ENCODE results near the gene NADK. TPM values are rescaled to one million over a fixed set of nuclear protein-coding genes. Genes with fewer than 3 reads are reported as not detected.

The NADK gene
- 113 and 124 TPM in 2 replicates for total RNA-seq (2013; cell fraction: nucleolus; rRNA removed)
- total RNA-seq (2014; rRNA removed), result 46.5 and 49.1 TPM in 2 replicates
- total RNA-seq (2014; rRNA removed; fragmentation: Illumina TruSeq; extraction: Trizol), result 27.0 and 30.2 TPM in 2 replicates
- total RNA-seq (2021), result 78.7 and 93.2 TPM in 2 replicates
- polyA plus RNA-seq (2011; ENCODE audit: low read depth), result 36.7 TPM
- 48.7 and 62.6 TPM in 2 replicates for polyA plus RNA-seq (2011; rRNA removed)
- polyA plus RNA-seq (2011; cell fraction: cytosol; rRNA removed), result 72.7 and 78.2 TPM in 2 replicates
- polyA plus RNA-seq (2011; cell fraction: nucleus; rRNA removed), result 242 and 315 TPM in 2 replicates
- 42.3 and 46.1 TPM in 2 replicates for polyA plus RNA-seq (2012)
- polyA plus RNA-seq (2014; fragmentation: Illumina TruSeq; extraction: Trizol), result 10.6 and 32.9 TPM in 2 replicates
- 1 to 10 TPM; 1.1 to 3.6 TPM for polyA plus RNA-seq (2014; fragmentation: Nextera tagmentation; extraction: Ambion mirVana)
- polyA plus RNA-seq (2014; rRNA removed), result 70.8 and 75.2 TPM in 2 replicates
- 10 to 100 TPM; 44.6 to 60.6 TPM for polyA plus RNA-seq (2016; fragmentation: Nextera tagmentation; extraction: Ambion mirVana)
- polyA minus RNA-seq (2011; rRNA and poly(A)+ RNA removed), result 21.1 and 51.6 TPM in 2 replicates
- 29.9 and 30.3 TPM in 2 replicates for polyA minus RNA-seq (2011; cell fraction: cytosol; rRNA and poly(A)+ RNA removed)
- 39.2 and 54.4 TPM in 2 replicates for polyA minus RNA-seq (2011; cell fraction: nucleus; rRNA and poly(A)+ RNA removed)
- percentile 76 among the genes with signal in this experiment for Bru-seq, nascent RNA
- percentile 90 among the genes with signal in this experiment for BruChase-seq, experiment 1, labeled RNA remaining after a 6-hour chase
- BruChase-seq, experiment 2, labeled RNA remaining after a 2-hour chase, result percentile 86 among the genes with signal in this experiment
- long read RNA-seq, experiment 1, transcript NADK-201 (12 exons, 3,235 nt), result major isoform, 9 of 23 reads
- long read RNA-seq, experiment 1, partial matches to known transcripts, result 4 of 23 reads
- long read RNA-seq, experiment 1, other reads (novel, unspliced or antisense), result 10 of 23 reads
- long read RNA-seq, experiment 2, partial matches to known transcripts, result 3 of 23 reads
- long read RNA-seq, experiment 2, other reads (novel, unspliced or antisense), result 20 of 23 reads

DNA sequence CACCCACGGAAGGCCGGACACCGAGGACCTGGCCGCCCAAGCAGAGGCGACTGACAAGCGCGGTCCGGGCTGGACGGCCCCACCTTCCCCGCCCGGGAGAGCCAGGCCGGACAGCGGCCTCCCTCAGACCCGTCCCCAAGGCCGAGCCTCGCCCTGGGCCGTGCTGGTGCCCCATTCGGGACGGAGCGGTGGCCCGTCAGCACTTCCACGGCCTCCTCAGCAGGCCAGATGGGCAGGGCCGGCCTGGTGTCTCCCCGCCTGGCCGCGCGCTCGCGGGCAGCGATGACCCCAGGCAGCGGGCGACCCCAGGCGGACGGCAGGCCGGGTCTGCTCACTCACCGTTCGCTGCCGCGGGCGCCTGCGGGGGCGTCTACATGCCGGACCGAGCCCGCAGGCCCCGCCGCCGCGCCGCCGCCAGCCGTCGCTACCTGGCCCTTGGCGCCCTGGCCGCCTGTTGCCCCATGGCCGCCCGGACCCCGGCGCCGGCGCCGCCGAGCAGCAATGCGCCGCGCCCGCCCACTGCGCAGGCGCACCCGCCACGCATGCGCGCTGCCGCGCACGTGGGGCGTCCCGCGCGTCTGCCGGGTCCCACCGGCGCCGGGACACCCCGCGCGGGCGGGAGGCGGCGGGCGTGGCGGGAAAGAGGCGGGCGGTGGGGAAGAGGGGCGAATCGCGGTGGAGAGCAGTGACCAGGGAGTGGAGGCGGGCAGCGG, at the start of gene NADK:
Gene NADK, minus strand, starts transcription at position 521 of the 713 bp plus-strand sequence. CDS start 13,064 bp downstream, outside the sequence.
- Histone ChIP-seq H4K20me1 (ENCODE audit: control insufficient read depth, insufficient read depth) (no peaks in the 10 kb centered on the region), H3K27ac (ENCODE audit: control insufficient read depth, insufficient read depth) (peak within 1 kb of the TSS; percentile 98), H3K9me3 (replicated peaks; ENCODE audit: control insufficient read depth, insufficient read depth, low read length) (no peaks in the 10 kb centered on the region), H3K79me2 (ENCODE audit: control insufficient read depth, insufficient read depth, low read length) (peaks cover 47% of the 10 kb centered on the region), H3K4me3 (peak within 1 kb of the TSS; percentile 68), H3K4me1 (ENCODE audit: control insufficient read depth, insufficient read depth, low read length) (peaks cover 52% of the 10 kb centered on the region), H3K27me3 (replicated peaks in 1 of 2; ENCODE audit: control insufficient read depth in 2 of 2, insufficient read depth in 2 of 2, low read length in 1 of 2) (no peaks in the 10 kb centered on the region), H3K9ac (ENCODE audit: control insufficient read depth, insufficient read depth, low read length) (peak within 1 kb of the TSS; percentile 97), H3K36me3 (ENCODE audit: control insufficient read depth in 2 of 2, insufficient read depth in 2 of 2, low read length in 1 of 2) (no peaks in the 10 kb centered on the region), H3K4me2 (ENCODE audit: control insufficient read depth, insufficient read depth) (peak within 1 kb of the TSS; percentile 98), H2AFZ (ENCODE audit: control insufficient read depth, low read depth, low read length) (peak within 1 kb of the TSS; percentile 47)
- ChIA-PET POLR2A (interaction anchor here (1.3 to 2.8 kb wide), 4 partner anchors 9 to 130 kb away, joined by 3 to 14 read pairs (median 6); no protein-coding TSS in a partner anchor), CTCF (interaction anchor here (0.6 to 2.8 kb wide), 4 partner anchors 19 to 131 kb away, joined by 3 to 15 read pairs (median 7); no protein-coding TSS in a partner anchor), SMC1A (ENCODE audit: uncharacterized antibody, unreplicated experiment) (interaction anchor here (1.6 to 2.3 kb wide), 4 partner anchors 19 to 127 kb away, joined by 3 to 15 read pairs (median 5); no protein-coding TSS in a partner anchor), RAD21 (ENCODE audit: unreplicated experiment) (interaction anchor here (1.0 to 2.0 kb wide), 3 partner anchors 20 to 110 kb away, joined by 3 to 12 read pairs (median 4); no protein-coding TSS in a partner anchor)
- in situ Hi-C loops (cut with MboI) (no loop called here), intact Hi-C loops (cut with micrococcal nuclease; ENCODE audit: unreplicated experiment) (loop anchor here (5.0 kb wide), 1 partner anchor 114 kb away; the partner anchor contains the start of gene GNB1)
- no TSS peak for BruUV-seq (replicated peaks)
- DNase-seq (ENCODE audit: low read depth, low spot score) (no peak), ATAC-seq (peak; percentile 17), FAIRE-seq (no peak)
- under 1% methylated on average over 29 of the region's 99 CpGs for WGBS (ENCODE audit: insufficient coverage, insufficient replicate concordance, low lambda C conversion rate, missing lambda C conversion rate)
- TF ChIP-seq MXI1 (IDR thresholded peaks at IDR 0.05; ENCODE audit: low read depth, low read length) (peak; percentile 58), SMARCA5 (IDR thresholded peaks at IDR 0.05) (peak; percentile 83; the same call in 1 of the 2 replicates), NR2F1 (conservative IDR thresholded peaks at IDR 0.05) (peak; percentile 53; the same call in 1 of the 2 replicates), RAD51 (IDR thresholded peaks at IDR 0.05) (no peak), HCFC1 (IDR thresholded peaks at IDR 0.05; ENCODE audit: low read length) (no peak), ZNF217 (IDR thresholded peaks at IDR 0.05) (0 out of 2 replicates have a peak, but pooled peaks have one; percentile 6), EP300 (IDR thresholded peaks at IDR 0.05; ENCODE audit: borderline replicate concordance in 1 of 2, control insufficient read depth in 1 of 2, low read depth in 2 of 2, low read length in 2 of 2) (no peak), IKZF1 (conservative IDR thresholded peaks at IDR 0.05) (peak; percentile 95; the same call in 1 of the 2 replicates), ZNF24 (IDR thresholded peaks at IDR 0.05) (no peak), CBFB (IDR thresholded peaks at IDR 0.05; ENCODE audit: low read depth) (no peak), IRF4 (IDR thresholded peaks at IDR 0.05; ENCODE audit: low read depth, low read length) (no peak)
- TF ChIP-seq, protein P1, sequence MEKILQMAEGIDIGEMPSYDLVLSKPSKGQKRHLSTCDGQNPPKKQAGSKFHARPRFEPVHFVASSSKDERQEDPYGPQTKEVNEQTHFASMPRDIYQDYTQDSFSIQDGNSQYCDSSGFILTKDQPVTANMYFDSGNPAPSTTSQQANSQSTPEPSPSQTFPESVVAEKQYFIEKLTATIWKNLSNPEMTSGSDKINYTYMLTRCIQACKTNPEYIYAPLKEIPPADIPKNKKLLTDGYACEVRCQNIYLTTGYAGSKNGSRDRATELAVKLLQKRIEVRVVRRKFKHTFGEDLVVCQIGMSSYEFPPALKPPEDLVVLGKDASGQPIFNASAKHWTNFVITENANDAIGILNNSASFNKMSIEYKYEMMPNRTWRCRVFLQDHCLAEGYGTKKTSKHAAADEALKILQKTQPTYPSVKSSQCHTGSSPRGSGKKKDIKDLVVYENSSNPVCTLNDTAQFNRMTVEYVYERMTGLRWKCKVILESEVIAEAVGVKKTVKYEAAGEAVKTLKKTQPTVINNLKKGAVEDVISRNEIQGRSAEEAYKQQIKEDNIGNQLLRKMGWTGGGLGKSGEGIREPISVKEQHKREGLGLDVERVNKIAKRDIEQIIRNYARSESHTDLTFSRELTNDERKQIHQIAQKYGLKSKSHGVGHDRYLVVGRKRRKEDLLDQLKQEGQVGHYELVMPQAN (conservative IDR thresholded peaks at IDR 0.05), result peak; percentile 73
- TF ChIP-seq, protein P2, sequence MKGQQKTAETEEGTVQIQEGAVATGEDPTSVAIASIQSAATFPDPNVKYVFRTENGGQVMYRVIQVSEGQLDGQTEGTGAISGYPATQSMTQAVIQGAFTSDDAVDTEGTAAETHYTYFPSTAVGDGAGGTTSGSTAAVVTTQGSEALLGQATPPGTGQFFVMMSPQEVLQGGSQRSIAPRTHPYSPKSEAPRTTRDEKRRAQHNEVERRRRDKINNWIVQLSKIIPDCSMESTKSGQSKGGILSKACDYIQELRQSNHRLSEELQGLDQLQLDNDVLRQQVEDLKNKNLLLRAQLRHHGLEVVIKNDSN (IDR thresholded peaks at IDR 0.05; ENCODE audit: borderline replicate concordance, extremely low read length, insufficient read depth, low read depth, low read length), result peak; percentile 61
- TF ChIP-seq, protein P3, sequence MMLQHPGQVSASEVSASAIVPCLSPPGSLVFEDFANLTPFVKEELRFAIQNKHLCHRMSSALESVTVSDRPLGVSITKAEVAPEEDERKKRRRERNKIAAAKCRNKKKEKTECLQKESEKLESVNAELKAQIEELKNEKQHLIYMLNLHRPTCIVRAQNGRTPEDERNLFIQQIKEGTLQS (IDR thresholded peaks at IDR 0.05; ENCODE audit: borderline replicate concordance, extremely low read depth, low read depth, low read length), result peak; percentile 41; the same call in 1 of the 2 replicates
